Activated CD8-positive, alpha-beta memory T cell treated with anti-CD3 and anti-CD28 coated beads, Interleukin-2, amount 50 U/mL, for 24 hours (primary cell): ENCODE results near the gene ZNF641.
"Not testable (repeated sequence)": the region's sequence is repeated elsewhere in the genome, so short reads cannot be mapped to it uniquely, and the experiment has no call there.

ENCODE experiments used
- DNase-seq: peaks from one replicate; pipeline ENCODE4 v3.0.0-alpha.2; 2020; ENCODE audit errors: extremely low read depth

ZNF641 gene

GRCh38 chr12:48334808-48335207 is 15.9 kb downstream of the ZNF641 start:
- no peak for DNase-seq

- DNase-seq, result not testable (repeated sequence)
These were observed 17.0 kb downstream of the ZNF641 start for GRCh38 chr12:48333680-48334079.

- no peak for DNase-seq
These were observed 19.3 kb downstream of the ZNF641 start for GRCh38 chr12:48331399-48331798.

- no peak for DNase-seq
These were observed 21.4 kb downstream of the ZNF641 start for GRCh38 chr12:48329199-48329939.

- DNase-seq, result no peak
These were observed 34.2 kb downstream of the ZNF641 start for GRCh38 chr12:48316491-48316890.

- no peak for DNase-seq
These were observed 39.4 kb downstream of the ZNF641 start for GRCh38 chr12:48311313-48311712.

- no peak for DNase-seq
These were observed 43.5 kb downstream of the ZNF641 start for GRCh38 chr12:48307269-48307668.

GRCh38 chr12:48305190-48305589 is 45.5 kb downstream of the ZNF641 start:
- DNase-seq, result no peak

GRCh38 chr12:48302161-48302911 is 48.4 kb downstream of the ZNF641 start:
- DNase-seq, result no peak

GRCh38 chr12:48300774-48301173 is 49.9 kb downstream of the ZNF641 start:
- DNase-seq, result no peak

- DNase-seq, result no peak
These were observed 54.0 kb downstream of the ZNF641 start for GRCh38 chr12:48296586-48297282.

GRCh38 chr12:48292040-48292439 is 58.7 kb downstream of the ZNF641 start:
- DNase-seq, result no peak

GRCh38 chr12:48291511-48291910 is 59.2 kb downstream of the ZNF641 start:
- DNase-seq, result no peak

- no peak for DNase-seq
These were observed 62.1 kb downstream of the ZNF641 start for GRCh38 chr12:48288387-48289268.
